DND-41 (cell line): Measurements from ENCODE around the gene TFRC.

Source experiments
- ATAC-seq: fragments of 200-7000 bp; cut with Tn5 transposase; 3 replicates; pipeline ENCODE4 v1.9.1; 2021; ENCODE audit warnings: low read depth; ENCODE audit not compliant: insufficient read depth
- DNase-seq: peaks from one replicate; pipeline ENCODE4 v3.0.0-alpha.2; 2020
- H2AFZ ChIP-seq: 2 replicates; pipeline ENCODE4 v1.6.0; 2012; ENCODE audit warnings: low read depth, low read length
- H3K27ac ChIP-seq: 2 replicates; pipeline ENCODE4 v1.5.1; 2012; ENCODE audit warnings: low read length, inconsistent platforms
- H3K27me3 ChIP-seq: fragments of 200-600 bp; sonication (generic); 2 replicates; pipeline ENCODE4 v1.6.0; 2012; ENCODE audit warnings: low read length, mild to moderate bottlenecking, inconsistent platforms; ENCODE audit not compliant: insufficient read depth, poor library complexity
- H3K36me3 ChIP-seq: 2 replicates; pipeline ENCODE4 v1.5.1; 2012; ENCODE audit warnings: low read length, inconsistent platforms; ENCODE audit not compliant: insufficient read depth
- H3K4me1 ChIP-seq: 2 replicates; pipeline ENCODE4 v1.5.1; 2012; ENCODE audit warnings: mild to moderate bottlenecking, low read length; ENCODE audit not compliant: insufficient read depth
- H3K4me2 ChIP-seq: 2 replicates; pipeline ENCODE4 v1.6.0; 2012; ENCODE audit warnings: mild to moderate bottlenecking, moderate library complexity, low read length, inconsistent platforms; ENCODE audit not compliant: insufficient read depth
- H3K4me3 ChIP-seq, 2 experiments: fragments of 200-600 bp in 1 of 2; shearing (Covaris generic) in 1 of 2; 2 replicates each; pipeline ENCODE4 v1.5.1; 2012 to 2016; ENCODE audit warnings: inconsistent platforms in 2 of 2, low read length in 2 of 2, mild to moderate bottlenecking in 2 of 2, low read depth in 1 of 2, moderate library complexity in 1 of 2
- H3K79me2 ChIP-seq: 2 replicates; pipeline ENCODE4 v1.6.0; 2012; ENCODE audit warnings: low read length, inconsistent platforms; ENCODE audit not compliant: insufficient read depth
- H3K9ac ChIP-seq: 2 replicates; pipeline ENCODE4 v1.6.0; 2012; ENCODE audit warnings: low read depth, mild to moderate bottlenecking, inconsistent platforms, low read length, moderate library complexity
- H3K9me3 ChIP-seq: 2 replicates; pipeline ENCODE4 v1.5.1; 2012; ENCODE audit warnings: low read length, moderate library complexity, mild to moderate bottlenecking, inconsistent platforms; ENCODE audit not compliant: insufficient read depth, severe bottlenecking
- H4K20me1 ChIP-seq: 2 replicates; pipeline ENCODE4 v1.6.0; 2012; ENCODE audit warnings: low read length; ENCODE audit not compliant: insufficient read depth
- EZH2 ChIP-seq: IDR thresholded peaks from 3 replicates; pipeline ENCODE4 v1.6.1; 2012; ENCODE audit warnings: borderline replicate concordance, low read depth, mild to moderate bottlenecking, moderate library complexity, low read length, inconsistent platforms; ENCODE audit not compliant: severe bottlenecking
- TF ChIP-seq, protein P1 (sequence below): IDR thresholded peaks from 2 replicates; pipeline ENCODE4 v1.5.1; 2012; ENCODE audit warnings: borderline replicate concordance, low read length, moderate library complexity, mild to moderate bottlenecking; ENCODE audit not compliant: poor library complexity, severe bottlenecking; ENCODE audit errors: extremely low read depth

TFRC gene

DNA sequence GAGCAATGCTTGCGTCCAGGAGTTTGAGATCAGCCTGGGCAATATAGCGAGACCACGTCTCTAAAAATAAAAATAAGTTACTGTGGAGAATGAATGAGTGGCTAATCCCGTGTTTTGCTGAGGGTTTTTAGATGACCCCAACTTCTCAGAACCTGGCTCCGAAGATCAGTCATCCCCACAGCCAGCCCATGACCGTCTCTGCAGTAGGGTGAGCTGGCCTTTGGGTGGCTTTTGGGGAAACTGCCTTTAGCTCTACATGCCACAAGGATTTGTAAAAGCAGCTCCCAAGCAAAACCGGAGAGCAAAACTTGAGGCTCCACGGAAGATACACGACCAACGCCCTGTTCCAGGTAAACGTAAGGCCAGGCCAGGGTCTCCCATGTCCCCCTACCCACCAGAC lies 39.2 kb upstream of the TFRC start:
- ATAC-seq: no peak
- no peak for TF ChIP-seq EZH2
- TF ChIP-seq, protein P1, sequence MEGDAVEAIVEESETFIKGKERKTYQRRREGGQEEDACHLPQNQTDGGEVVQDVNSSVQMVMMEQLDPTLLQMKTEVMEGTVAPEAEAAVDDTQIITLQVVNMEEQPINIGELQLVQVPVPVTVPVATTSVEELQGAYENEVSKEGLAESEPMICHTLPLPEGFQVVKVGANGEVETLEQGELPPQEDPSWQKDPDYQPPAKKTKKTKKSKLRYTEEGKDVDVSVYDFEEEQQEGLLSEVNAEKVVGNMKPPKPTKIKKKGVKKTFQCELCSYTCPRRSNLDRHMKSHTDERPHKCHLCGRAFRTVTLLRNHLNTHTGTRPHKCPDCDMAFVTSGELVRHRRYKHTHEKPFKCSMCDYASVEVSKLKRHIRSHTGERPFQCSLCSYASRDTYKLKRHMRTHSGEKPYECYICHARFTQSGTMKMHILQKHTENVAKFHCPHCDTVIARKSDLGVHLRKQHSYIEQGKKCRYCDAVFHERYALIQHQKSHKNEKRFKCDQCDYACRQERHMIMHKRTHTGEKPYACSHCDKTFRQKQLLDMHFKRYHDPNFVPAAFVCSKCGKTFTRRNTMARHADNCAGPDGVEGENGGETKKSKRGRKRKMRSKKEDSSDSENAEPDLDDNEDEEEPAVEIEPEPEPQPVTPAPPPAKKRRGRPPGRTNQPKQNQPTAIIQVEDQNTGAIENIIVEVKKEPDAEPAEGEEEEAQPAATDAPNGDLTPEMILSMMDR: no peak
- Histone ChIP-seq H4K20me1 (no peaks in the 10 kb centered on the region), H3K27me3 (no peaks in the 10 kb centered on the region), H3K4me2 (peak overlapping the region; percentile 6; the same call in 1 of the 2 replicates), H3K27ac (peak overlapping the region; percentile 69), H3K36me3 (no peaks in the 10 kb centered on the region), H2AFZ (peak overlapping the region; percentile 54; the same call in 1 of the 2 replicates), H3K4me3 (no peak overlapping the region), H3K9ac (peak overlapping the region; percentile 28), H3K4me1 (peaks cover 34% of the 10 kb centered on the region), H3K9me3 (no peaks in the 10 kb centered on the region), H3K79me2 (no peaks in the 10 kb centered on the region)
- no peak for DNase-seq

DNA sequence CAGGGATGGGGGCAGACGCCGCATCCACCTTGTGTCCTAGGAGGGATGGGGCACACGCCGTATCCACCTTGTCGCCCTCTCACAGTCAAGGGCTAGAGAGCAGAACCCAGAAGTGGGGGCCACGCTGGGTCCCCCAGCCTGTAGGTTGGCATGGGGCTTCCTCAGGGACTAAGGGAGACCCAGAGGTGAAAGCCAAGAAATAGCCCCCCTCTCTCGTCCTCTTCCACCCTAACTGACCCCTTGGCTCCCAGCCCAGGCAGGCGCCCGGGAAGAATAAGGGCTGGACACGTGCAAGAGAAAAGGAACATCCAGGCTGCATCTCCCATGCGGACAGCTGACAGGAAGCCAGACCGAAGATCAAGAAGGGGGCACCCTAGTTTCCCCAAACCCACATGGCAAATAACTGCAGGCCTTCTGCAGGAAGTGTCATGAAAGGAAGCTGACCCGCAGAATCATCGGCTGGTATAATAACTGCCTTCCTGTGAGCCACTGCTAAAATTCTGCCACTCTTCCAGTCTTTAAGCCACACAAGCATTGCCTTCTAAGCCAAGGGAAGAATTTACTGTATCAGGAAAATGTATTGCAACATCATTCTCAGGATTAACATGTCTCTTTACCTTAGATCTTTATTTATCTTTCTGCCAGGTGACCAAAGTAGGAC lies 38.5 kb upstream of the TFRC start:
- H2AFZ ChIP-seq: no peak overlapping the region
- DNase-seq: peak; percentile 82
- no peak for TF ChIP-seq EZH2
- TF ChIP-seq, protein P1: no peak
- no peaks in the 10 kb centered on the region for H3K36me3 ChIP-seq
- 0 out of 2 replicates have a peak overlapping the region, but pooled peaks have one; percentile 6 for H3K4me2 ChIP-seq
- no peaks in the 10 kb centered on the region for H3K79me2 ChIP-seq
- no peaks in the 10 kb centered on the region for H3K27me3 ChIP-seq
- peak overlapping the region; percentile 69 for H3K27ac ChIP-seq
- peak; percentile 86 for ATAC-seq
- H3K9me3 ChIP-seq: no peaks in the 10 kb centered on the region
- H3K4me3 ChIP-seq: no peak overlapping the region
- no peaks in the 10 kb centered on the region for H4K20me1 ChIP-seq
- peaks cover 34% of the 10 kb centered on the region for H3K4me1 ChIP-seq
- peak overlapping the region; percentile 28; the same call in 1 of the 2 replicates for H3K9ac ChIP-seq

DNA sequence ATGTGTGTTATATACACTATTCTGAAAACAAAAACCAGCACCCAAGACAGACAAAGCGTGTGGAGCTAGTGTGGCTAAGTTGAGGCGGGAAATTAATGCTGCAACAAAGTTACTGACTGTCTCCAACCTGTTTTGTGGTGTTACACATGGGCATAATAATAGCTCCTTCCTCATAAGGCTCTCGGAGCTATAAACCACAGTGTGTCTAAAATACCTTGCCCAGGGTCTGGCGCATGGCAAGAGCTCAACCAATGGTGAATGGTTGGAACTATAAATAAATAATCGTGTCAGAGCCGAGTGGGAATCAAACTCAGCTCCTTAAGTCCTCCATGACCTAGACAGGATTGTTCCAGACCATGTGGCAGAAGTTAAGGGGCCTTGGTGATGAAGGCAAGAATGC lies 35.9 kb upstream of the TFRC start:
- Histone ChIP-seq H3K4me3 (no peak overlapping the region), H3K9me3 (no peaks in the 10 kb centered on the region), H2AFZ (no peak overlapping the region; the same call in 1 of the 2 replicates), H3K36me3 (no peaks in the 10 kb centered on the region), H3K4me1 (peaks cover 29% of the 10 kb centered on the region), H3K9ac (no peak overlapping the region), H3K4me2 (no peak overlapping the region), H3K79me2 (no peaks in the 10 kb centered on the region), H3K27ac (no peak overlapping the region), H3K27me3 (no peaks in the 10 kb centered on the region), H4K20me1 (no peaks in the 10 kb centered on the region)
- ATAC-seq (no peak), DNase-seq (no peak)
- TF ChIP-seq, protein P1: no peak
- no peak for TF ChIP-seq EZH2

DNA sequence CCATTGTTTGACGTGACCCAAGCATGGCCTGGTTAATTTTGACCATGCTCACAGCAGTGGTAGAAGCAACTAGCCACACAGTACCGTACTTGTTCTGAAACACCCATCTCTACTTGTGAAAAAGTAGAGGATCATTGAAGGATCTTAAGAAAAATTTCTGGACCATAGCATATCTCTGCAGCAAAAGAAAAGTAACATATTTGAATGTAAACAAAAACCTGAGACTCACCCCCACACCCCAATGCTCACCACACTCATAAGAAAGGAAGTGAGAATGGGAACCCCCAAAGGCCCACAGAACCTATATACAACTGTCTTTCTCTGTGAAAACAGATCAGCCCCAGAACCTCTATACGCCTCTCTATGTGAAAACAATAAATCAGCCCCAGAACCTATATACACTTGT lies 33.8 kb upstream of the TFRC start:
- Histone ChIP-seq H3K27me3 (no peaks in the 10 kb centered on the region), H3K9me3 (no peaks in the 10 kb centered on the region), H2AFZ (no peak overlapping the region), H3K9ac (no peak overlapping the region), H3K4me3 (no peak overlapping the region), H4K20me1 (no peaks in the 10 kb centered on the region), H3K4me1 (peaks cover 7% of the 10 kb centered on the region), H3K4me2 (no peak overlapping the region), H3K36me3 (no peaks in the 10 kb centered on the region), H3K79me2 (no peaks in the 10 kb centered on the region), H3K27ac (no peak overlapping the region)
- ATAC-seq (no peak), DNase-seq (no peak)
- TF ChIP-seq, protein P1: no peak
- no peak for TF ChIP-seq EZH2
